PC-9 (cell line): ENCODE measurements around the gene OPALIN.

Experiments
- EZH2 ChIP-seq: fragments of 200-600 bp; sonication (generic); IDR thresholded peaks from 2 replicates; pipeline ENCODE4 v1.8.0; 2017; ENCODE audit warnings: antibody characterized with exemption, low read depth
- TF ChIP-seq, protein P1 (sequence below): fragments of 200-600 bp; sonication (generic); conservative IDR thresholded peaks from 2 replicates; pipeline ENCODE4 v1.6.1; 2017; ENCODE audit warnings: mixed run types, antibody characterized with exemption, mild to moderate bottlenecking, moderate library complexity

DNA sequence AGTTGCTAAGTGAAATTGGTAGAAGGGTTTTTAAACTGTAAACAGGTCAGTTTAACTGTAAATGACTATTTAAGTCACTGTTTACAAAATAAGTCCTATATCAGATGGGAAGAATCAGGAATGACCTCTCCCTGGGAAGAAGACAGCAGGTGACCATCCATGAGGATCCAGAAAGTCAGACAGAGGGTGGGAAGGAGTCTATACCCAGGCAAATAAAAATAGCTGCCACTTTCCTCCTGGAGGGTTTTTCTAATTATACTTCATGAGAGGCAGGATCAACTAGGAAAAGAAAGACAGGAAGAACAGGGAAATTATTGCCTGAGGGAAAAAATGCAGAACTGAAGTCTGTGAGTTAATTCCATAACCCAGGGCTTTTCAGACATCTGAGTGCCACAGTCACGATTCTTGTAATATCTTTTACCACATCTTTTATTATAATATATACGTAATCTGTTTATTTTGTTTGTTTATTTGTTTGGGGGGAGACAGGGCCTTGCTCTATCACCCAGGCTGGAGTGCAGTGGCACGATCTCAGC lies 47.6 kb downstream of the OPALIN start:
- TF ChIP-seq, protein P1, sequence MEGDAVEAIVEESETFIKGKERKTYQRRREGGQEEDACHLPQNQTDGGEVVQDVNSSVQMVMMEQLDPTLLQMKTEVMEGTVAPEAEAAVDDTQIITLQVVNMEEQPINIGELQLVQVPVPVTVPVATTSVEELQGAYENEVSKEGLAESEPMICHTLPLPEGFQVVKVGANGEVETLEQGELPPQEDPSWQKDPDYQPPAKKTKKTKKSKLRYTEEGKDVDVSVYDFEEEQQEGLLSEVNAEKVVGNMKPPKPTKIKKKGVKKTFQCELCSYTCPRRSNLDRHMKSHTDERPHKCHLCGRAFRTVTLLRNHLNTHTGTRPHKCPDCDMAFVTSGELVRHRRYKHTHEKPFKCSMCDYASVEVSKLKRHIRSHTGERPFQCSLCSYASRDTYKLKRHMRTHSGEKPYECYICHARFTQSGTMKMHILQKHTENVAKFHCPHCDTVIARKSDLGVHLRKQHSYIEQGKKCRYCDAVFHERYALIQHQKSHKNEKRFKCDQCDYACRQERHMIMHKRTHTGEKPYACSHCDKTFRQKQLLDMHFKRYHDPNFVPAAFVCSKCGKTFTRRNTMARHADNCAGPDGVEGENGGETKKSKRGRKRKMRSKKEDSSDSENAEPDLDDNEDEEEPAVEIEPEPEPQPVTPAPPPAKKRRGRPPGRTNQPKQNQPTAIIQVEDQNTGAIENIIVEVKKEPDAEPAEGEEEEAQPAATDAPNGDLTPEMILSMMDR: no peak
- TF ChIP-seq EZH2: no peak
